AG04450 (cell line): ENCODE results near the gene PDE3A. TPM values are rescaled to one million over a fixed set of nuclear protein-coding genes. Genes with fewer than 3 reads are reported as not detected.

ENCODE experiments used
- CTCF ChIA-PET: fragments of 300-600, 350-600 bp; formaldehyde crosslinking; extraction: SDS; loops from one replicate; lab custom pipeline; 2022; ENCODE audit warnings: antibody characterized with exemption, inconsistent platforms; lab: Charles Lee
- POLR2A ChIA-PET: fragments of 350-600 bp; formaldehyde crosslinking; extraction: SDS; loops from one replicate; lab custom pipeline; 2021; ENCODE audit warnings: antibody characterized with exemption, inconsistent platforms; lab: Yijun Ruan, JAX
- DNase-seq: peaks from one replicate; pipeline ENCODE4 v3.0.0-alpha.2; 2011; ENCODE audit warnings: low read depth, low spot score
- H3K27ac ChIP-seq: one replicate; pipeline ENCODE4 v1.5.1; 2012; ENCODE audit warnings: low read depth, low read length, control low read depth
- H3K27me3 ChIP-seq: one replicate; pipeline ENCODE4 v1.6.0; 2012; ENCODE audit warnings: low read length; ENCODE audit not compliant: control insufficient read depth, insufficient read depth
- H3K4me3 ChIP-seq: 2 replicates; pipeline ENCODE4 v1.5.1; 2011; ENCODE audit warnings: mild to moderate bottlenecking, low read depth, low read length, control low read depth
- H3K9me3 ChIP-seq: 2 replicates; pipeline ENCODE4 v1.5.1; 2012; ENCODE audit warnings: low read length; ENCODE audit not compliant: control insufficient read depth, insufficient read depth
- polyA plus RNA-seq: library from polyadenylated mRNA; depleted of rRNA; stranded (reverse); fragments of >200 nt; gene quantifications from 2 replicates; pipeline ENCODE4 v1.2.3, GENCODE V29; 2011
- TF ChIP-seq, protein P1 (sequence below): IDR thresholded peaks from 2 replicates; pipeline ENCODE4 v1.5.1; 2011; ENCODE audit warnings: low read depth, low read length, control low read depth, inconsistent platforms

The PDE3A gene
- polyA plus RNA-seq, 1 experiment: 0.10 TPM

- POLR2A ChIA-PET: no interaction called here
- no peak for DNase-seq
- CTCF ChIA-PET: no interaction called here
Observed at GRCh38 chr12:20411345-20411744, 43.0 kb downstream of the PDE3A start.

GRCh38 chr12:20415028-20415427 is 46.7 kb downstream of the PDE3A start:
- Histone ChIP-seq H3K4me3 (no peak overlapping the region), H3K9me3 (no peaks in the 10 kb centered on the region), H3K27me3 (no peaks in the 10 kb centered on the region), H3K27ac (no peak overlapping the region)
- TF ChIP-seq, protein P1, sequence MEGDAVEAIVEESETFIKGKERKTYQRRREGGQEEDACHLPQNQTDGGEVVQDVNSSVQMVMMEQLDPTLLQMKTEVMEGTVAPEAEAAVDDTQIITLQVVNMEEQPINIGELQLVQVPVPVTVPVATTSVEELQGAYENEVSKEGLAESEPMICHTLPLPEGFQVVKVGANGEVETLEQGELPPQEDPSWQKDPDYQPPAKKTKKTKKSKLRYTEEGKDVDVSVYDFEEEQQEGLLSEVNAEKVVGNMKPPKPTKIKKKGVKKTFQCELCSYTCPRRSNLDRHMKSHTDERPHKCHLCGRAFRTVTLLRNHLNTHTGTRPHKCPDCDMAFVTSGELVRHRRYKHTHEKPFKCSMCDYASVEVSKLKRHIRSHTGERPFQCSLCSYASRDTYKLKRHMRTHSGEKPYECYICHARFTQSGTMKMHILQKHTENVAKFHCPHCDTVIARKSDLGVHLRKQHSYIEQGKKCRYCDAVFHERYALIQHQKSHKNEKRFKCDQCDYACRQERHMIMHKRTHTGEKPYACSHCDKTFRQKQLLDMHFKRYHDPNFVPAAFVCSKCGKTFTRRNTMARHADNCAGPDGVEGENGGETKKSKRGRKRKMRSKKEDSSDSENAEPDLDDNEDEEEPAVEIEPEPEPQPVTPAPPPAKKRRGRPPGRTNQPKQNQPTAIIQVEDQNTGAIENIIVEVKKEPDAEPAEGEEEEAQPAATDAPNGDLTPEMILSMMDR: no peak
- ChIA-PET POLR2A (no interaction called here), CTCF (interaction anchor here (0.6 kb wide), 1 partner anchor 270 kb away, joined by 4 read pairs; no protein-coding TSS in a partner anchor)
- DNase-seq: no peak

More at GRCh38 chr12:20411345-20411744, 43.0 kb downstream of the PDE3A start:
- H3K27me3 ChIP-seq: no peaks in the 10 kb centered on the region
- H3K4me3 ChIP-seq: no peak overlapping the region
- H3K27ac ChIP-seq: no peak overlapping the region
- TF ChIP-seq, protein P1: no peak
- no peaks in the 10 kb centered on the region for H3K9me3 ChIP-seq

DNA sequence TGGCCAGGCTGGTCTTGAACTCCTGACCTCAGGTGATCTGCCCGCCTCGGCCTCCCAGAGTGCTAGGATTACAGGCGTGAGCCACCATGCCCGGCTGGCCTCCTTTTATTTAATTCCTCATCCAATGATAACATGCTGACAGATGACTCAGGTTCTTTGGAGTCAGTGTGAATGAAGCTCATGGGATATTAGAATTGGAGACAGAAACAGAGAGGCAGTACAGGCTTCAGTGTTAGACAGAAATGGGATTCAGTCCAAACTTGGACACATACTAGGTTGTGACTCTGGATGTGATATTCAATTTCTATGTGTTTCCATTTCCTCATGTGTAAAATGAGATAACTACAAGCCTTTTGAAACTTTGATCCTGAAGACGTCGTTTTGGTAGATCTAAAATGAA is 47.3 kb downstream of the PDE3A start:
- Histone ChIP-seq H3K9me3 (no peaks in the 10 kb centered on the region), H3K27ac (no peak overlapping the region), H3K4me3 (no peak overlapping the region), H3K27me3 (no peaks in the 10 kb centered on the region)
- ChIA-PET CTCF (no interaction called here), POLR2A (no interaction called here)
- DNase-seq: no peak
- TF ChIP-seq, protein P1: no peak

- TF ChIP-seq, protein P1: no peak
- POLR2A ChIA-PET: no interaction called here
- Histone ChIP-seq H3K9me3 (no peaks in the 10 kb centered on the region), H3K27me3 (no peaks in the 10 kb centered on the region), H3K4me3 (no peak overlapping the region), H3K27ac (no peak overlapping the region)
- CTCF ChIA-PET: no interaction called here
- no peak for DNase-seq
Observed at GRCh38 chr12:20420557-20420956, 52.2 kb downstream of the PDE3A start.

GRCh38 chr12:20421421-20421820 is 53.1 kb downstream of the PDE3A start:
- no peak overlapping the region for H3K27ac ChIP-seq
- TF ChIP-seq, protein P1: no peak
- H3K27me3 ChIP-seq: no peaks in the 10 kb centered on the region
- no peak for DNase-seq
- ChIA-PET POLR2A (no interaction called here), CTCF (no interaction called here)
- no peak overlapping the region for H3K4me3 ChIP-seq
- H3K9me3 ChIP-seq: no peaks in the 10 kb centered on the region
